NCI-H2081 (cell line): ENCODE data around the gene MICU2.
A peak's percentile ranks its signal among the peaks of the same experiment; 100 is the strongest.

ENCODE experiments used
- DNase-seq, 2 experiments: peaks; one replicate each; lab custom pipeline; 2025; lab: John Stamatoyannopoulos, UW

Gene MICU2, protein sequence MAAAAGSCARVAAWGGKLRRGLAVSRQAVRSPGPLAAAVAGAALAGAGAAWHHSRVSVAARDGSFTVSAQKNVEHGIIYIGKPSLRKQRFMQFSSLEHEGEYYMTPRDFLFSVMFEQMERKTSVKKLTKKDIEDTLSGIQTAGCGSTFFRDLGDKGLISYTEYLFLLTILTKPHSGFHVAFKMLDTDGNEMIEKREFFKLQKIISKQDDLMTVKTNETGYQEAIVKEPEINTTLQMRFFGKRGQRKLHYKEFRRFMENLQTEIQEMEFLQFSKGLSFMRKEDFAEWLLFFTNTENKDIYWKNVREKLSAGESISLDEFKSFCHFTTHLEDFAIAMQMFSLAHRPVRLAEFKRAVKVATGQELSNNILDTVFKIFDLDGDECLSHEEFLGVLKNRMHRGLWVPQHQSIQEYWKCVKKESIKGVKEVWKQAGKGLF

DNA sequence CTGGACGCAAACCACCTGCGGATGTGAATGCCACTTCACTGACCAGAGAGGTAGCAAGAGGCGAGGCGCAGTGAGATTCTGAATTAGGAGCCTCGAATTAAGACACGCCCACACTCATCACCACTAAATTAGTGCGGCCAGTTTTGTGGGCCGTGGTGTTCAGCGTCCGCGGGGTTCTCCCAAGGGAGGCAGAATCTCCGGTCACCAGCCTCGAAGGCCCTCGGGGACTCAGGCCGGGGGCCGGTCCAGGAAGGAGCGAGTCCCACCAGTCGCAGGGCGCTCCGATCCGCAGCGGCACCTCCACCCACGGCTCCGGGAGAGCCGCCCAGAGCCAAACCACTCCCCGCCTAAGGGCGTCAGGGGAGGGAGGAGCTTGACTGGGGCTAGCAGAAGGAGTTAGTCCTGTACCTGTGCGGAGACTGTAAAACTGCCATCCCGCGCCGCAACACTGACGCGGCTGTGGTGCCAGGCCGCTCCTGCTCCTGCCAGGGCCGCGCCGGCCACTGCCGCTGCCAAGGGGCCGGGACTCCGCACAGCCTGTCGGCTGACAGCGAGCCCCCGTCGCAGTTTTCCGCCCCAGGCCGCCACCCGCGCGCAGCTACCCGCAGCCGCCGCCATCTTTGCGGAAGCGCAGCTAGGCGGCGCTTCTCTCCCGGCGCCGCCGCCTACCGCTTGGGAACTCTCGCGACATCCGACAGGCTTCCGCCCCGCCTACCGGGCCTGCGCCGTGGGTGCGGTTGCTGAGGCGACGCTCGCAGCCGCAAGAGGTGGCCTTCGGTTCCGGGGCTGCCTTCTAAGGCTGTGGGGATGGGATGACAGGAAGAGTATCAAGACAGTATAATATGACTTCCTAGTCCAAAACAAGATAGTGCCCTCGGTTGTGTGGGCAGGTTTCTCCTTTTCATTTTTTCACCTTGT is at the start of gene MICU2:
TSS of gene MICU2 (minus strand) at position 640 of the 918 bp plus-strand sequence. CDS start at position 618, 22 bp downstream.
- peak; percentile 88 to 89 for DNase-seq

DNA sequence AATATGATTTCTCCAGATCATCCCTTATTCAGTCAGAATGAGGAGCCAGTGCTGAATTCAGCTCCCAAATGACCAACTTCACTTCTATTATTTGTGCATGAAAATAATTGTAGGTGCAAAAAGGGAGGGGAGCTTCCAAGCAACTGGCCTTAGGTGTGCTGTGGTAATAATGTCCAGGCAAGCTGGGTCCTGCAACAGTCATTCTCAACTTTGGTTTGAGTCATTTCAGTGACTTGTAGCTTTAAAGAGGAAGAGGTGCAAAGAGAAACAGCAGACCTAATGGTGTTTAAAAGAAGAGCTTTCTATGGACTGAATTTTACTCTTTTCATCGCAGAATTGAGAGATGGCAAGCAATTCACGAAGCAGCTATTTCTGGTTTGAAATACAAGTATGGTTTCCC is 37.7 kb upstream of the MICU2 start:
- no peak for DNase-seq

DNA sequence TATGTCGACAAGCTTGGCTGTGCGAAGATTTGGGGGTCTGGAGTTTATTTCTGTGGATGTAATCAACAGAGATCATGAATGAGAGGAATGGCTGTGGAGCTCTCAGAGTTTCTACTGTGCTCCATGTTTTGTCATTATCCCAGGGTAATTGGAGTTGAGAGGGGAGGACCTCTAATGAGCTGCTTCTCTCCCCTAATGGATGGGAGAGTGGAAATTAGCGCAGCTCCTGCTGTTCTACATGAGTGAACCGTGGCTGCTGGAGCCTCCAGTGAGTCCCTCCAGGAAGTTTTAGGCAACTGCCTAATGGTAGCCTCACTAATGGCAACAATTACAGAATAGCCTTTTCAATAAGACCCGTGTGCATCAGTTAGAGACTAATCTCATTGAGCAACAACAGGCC is 35.6 kb upstream of the MICU2 start:
- DNase-seq: peak in 1 of 2 experiments; percentile 67

DNA sequence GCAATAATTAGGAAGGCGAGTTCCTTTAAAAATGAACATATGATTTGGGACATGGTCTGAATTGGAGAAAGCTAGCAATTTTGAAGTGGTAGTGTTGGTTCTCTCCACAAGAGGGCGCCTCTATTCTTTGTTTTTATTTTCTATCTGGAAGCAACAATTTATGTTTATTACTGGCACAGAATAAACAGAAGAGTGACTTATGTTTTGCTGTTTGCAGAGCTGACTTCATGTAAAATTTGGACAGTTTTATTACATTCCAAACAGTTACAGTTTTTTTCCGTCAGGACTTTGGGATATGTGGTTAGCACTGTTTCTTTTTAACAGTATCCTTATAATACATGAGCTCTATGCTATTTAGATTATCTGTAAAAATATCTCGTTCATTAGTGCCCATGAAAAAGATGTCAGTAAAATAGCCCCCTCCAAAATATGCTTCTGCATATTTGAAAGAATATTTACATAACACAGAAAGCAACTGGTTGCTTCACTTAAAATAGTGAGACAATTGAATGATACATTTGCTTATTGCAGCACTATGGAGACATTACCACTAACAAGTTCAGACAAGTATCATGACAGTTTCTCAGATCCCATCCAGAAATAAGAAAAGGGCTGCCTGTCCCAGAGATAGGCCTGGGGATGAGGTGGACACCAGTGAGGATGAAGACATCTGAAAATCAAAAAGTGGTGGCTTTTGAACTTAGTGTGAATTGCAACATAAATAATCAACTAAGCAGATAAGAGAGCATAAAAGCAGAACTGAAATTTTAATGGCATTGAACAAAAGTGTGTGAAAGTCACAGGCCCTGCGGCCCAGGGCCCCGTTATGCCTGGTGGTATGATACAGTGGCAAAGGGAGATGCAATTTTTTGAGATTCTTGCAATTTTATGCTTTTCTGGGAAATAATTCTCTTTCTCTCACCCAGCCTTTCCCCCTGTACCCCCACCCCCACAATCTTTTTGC is 34.6 kb upstream of the MICU2 start:
- peak in 1 of 2 experiments; percentile 23 for DNase-seq

DNA sequence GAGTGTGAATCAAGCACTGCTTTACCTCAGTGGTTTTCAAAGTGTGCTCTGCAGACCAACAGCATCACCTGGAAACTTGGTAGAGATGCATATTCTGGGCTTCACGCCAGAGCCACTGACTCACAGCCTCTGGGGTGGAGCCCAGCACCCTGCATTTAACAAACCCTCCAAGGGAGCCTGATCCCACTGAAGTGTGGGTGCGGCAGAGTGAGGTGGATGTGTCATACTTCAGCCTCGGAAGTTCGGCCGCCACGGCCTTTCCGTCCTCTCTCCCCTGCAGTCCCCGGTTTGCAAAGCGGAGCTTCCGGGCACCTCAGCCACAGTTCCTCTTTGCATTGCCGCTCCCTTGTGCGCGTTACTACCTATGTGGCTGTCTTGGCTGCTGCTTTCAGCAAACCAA is 33.3 kb upstream of the MICU2 start:
- DNase-seq: peak; percentile 11 to 79

DNA sequence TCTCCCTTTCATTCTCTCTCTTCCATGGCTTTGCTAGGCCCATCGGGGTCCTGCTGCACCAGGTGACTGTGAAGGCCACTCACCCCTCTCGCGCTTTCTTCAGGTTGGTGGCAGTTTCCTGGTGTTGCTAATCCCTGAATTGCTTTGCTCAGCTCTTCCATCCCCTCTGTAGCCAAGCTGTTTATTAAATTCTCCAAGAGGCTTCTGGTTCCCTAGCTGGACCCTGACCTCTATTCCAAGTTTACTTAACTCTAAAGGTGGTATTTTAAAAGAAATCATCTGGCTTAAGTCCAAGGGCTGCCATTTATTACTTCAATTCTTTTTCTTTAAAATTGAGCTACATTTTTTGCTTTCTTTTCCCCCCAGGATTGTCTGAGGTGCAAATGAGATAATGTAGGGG is 32.7 kb upstream of the MICU2 start:
- peak in 1 of 2 experiments; percentile 24 for DNase-seq

DNA sequence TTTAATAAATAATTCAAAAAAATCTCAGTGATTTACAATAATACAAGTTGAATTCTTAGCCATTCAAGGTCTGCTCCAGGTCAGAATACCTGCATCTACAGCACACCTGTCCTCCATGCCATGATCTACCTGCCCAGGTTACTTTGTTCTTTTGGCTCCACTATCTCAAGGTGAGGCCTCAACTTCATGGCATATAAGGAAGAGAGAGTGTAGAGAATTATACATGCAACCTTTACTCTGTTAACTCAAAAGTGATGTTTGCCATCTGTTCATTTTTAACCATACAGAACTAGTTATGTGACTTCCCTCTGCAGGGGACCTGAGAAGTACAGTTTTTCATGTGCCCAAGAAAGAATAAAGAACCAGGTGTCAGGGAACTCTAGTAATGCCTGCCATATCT is 28.2 kb upstream of the MICU2 start:
- no peak for DNase-seq

DNA sequence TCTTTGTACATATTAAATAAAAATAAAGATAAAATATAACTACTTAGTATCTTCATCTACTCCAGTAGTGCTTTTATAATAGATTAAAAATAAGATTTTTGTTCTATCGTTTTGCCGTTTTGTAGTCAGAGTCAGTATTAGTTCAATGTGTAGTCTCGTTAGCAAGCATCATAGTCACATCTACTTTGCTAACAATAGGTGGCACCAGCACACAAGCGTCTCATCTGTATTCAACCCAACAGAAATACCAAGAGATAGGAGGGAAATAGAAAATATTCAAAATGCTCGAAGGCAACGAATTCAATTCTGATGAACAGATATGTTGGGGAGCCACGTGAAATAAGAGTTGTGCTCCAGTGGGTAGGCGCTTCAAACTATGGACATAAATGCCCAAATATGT is 21.4 kb upstream of the MICU2 start:
- DNase-seq: peak; percentile 20 to 36

DNA sequence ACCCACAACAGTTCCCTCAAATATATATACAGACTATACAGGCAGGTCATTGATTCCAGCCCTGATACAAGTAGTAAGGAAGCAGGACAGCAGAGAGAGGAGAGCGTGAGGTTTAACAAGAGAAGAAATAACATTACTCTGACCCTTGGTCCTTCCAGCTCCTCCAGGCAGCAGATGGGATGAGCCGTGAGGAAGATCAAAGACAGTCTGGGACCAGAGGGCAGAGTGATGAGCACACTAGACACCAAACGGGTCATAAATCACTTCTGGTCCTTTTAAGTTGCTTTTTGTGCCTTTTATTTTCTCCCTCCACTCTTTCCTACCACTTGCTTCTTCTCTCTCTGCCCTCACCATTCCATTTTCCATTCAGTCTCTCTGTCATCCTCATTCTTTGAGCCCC is 16.9 kb upstream of the MICU2 start:
- no peak for DNase-seq

DNA sequence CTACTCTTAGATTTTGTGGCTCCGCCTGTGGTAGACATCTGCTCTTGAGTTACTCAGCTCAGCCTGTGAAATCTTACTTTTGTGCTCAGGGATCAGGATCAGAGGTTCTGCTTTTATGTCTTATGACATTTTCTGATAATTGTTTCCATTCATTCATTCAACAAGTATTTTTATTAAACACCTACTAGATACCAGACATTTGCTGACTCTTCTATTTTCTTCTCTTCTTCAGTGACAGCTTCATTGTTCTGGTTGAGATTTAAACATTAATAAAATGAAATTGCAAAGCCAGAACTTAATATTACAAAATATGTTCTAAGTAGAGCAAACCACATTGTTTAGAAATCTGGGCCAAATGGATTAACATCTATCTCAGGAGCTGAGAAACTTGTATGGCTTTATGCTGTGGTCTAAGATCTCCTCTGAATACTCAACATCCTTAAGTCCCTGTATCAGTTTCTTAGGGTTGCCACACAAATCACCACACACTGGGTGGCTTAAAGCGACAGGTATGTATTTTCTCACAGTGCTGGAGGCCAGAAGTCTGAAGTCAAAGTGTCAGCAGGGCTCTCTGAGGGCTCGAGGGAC is 15.8 kb upstream of the MICU2 start:
- no peak for DNase-seq

DNA sequence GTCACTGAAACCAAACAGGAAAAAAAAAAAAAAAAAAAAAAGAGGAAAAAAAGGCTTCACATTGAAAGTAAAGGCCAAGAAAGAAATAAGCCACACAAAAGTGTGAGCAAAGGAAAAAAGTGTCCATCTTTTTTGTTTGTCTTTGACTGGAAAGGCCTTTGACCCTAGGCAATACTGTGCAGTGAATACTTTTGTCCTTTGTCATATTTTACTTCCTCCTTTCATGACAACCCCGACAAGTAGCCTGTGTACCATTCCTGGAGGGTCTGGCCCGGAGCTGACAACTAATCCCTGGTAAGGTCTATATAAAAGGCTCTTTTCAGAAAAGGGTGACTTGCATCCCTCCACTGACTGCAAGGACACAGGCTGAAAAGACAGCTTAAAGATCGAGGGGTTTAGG is 12.9 kb upstream of the MICU2 start:
- no peak for DNase-seq

DNA sequence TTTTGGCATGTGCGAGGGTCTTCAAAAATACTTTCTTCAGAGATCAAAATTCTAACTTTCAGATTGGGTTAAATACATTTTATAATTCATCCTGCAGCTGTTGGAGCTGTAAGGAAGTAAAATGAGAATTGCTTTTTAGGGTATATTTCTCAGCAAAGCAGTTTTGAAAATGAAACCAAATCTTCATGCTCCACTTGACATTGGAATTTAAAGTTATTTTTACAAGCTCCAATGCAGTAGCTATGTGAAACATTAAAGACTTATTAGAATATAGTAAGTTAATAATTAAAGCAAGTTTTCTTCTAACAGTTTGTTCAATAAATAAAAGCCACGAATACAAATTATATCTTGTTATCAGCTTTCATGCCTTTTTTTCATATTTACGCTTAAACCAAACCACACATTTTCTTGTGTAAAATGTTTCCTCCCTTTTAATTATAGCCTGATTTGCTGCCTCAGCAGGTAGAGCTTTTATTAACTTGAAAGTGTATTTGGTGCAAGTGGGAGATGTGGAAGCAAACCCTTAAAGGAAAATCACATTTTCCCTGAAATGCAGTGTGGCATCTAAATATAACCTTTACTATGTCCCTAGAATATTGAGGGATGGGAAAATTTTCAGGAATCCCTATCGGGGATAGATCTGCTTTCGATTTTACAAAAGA is 12.4 kb upstream of the MICU2 start:
- no peak for DNase-seq

DNA sequence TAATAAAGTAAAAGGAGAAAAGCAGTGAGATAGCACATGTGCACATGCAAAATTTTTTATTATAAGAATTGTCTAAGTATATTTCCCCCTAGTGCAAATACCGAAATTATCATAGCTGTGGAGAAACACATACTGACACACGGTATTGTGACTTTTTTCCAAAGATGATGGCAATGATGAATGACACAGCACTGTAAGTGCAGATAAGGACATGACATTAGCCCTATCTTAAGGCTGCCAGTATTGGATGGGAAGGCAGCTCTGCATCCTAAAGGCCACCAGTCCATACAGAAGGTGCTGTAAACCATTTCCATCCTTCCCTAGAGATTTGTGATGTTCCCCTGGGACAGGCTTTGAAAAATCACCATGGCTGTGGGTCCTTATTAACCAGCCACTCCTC is 11.5 kb upstream of the MICU2 start:
- DNase-seq: no peak

DNA sequence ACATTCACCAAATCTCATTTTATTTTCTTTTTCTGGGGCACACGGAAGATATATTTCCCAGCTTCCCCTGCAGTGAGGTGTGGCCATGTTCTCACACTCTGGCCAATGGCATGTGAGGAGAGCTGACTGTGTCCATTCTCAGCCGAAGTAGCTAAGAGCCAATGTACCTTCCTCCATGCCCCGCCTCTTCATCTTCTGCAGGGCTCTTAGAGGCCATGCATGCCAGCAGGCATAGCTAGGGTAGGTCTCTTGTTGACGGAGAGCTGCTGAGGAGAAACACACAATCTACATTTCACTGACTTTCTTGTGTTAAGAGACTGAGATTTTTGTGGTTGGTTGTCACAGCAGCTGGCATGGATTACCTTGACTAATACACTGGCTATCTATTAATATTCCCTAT is 9.8 kb upstream of the MICU2 start:
- no peak for DNase-seq

DNA sequence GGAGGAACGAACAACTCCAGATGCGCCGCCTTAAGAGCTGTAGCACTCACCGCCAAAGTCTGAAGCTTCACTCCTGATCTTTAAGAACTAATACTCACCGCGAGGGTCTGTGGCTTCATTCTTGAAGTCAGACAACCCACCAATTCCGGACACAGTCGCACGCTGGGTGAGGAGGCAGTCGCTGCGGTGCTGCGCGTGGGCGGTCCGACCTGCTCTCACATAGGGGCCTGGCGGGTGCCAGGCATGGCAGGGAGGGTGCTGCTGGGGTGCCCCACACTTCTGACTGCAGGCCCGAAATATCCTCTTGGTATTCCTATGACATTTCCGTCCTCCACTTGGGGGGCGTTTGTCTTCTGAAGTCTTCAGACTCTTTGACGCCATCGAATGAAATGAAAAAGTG is 7.4 kb upstream of the MICU2 start:
- no peak for DNase-seq

DNA sequence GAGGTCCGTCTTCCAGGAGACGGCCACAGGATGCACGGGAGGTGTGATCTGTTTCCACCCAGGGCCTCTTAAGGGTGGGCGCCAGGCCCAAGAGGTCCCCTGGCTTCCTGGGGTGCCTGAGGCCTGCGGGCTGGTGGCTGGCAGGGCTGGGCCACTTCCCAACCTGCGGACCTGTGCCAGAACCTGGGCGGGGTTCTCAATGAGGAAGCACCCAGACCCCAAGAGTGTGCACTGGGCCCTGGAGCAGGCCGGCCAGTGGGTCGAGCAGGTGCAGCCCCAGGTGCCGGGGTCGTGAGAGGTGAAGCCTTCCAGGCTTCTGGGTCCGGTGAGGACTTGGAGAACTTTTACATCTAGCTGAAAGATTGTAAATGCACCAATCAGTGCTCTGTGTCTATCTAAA is 6.7 kb upstream of the MICU2 start:
- DNase-seq: no peak

DNA sequence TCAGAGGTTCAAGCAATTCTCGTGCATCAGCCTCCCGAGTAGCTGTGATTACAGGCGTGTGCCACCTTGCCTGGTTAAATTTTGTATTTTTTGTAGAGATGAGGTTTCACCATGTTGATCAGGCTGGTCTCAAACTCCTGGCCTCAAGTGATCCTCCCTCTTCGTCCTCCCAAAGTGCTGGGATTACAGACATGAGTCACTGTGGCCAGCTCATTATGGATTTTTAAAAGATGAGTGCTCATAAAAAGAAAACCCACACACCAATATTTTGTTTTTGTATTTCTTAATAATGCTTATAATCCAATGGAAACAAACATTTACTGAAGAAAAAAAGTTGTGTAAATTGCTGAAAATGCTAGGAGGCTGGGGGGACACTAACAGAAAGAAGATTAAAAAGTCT is 5.0 kb upstream of the MICU2 start:
- no peak for DNase-seq

DNA sequence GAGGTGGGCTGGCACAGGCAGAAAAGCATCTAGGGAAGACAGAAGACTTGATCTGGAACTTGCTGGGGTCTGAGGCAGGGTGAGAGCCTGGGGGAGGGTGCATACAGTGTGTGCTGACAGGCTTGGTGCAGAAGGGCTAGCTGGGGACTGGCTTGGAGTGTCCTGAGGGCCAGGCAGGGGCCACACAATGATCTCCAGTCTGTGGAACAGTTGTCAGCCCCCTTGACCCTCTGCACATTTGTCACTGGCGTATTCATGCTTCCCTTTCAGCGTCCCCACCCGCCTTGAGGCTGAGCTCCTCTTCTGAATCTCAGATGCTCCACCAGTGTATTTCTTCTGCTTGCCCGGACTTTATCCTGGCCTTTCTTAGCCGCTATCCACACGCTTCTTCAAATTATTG is 2.8 kb upstream of the MICU2 start:
- DNase-seq: no peak

DNA sequence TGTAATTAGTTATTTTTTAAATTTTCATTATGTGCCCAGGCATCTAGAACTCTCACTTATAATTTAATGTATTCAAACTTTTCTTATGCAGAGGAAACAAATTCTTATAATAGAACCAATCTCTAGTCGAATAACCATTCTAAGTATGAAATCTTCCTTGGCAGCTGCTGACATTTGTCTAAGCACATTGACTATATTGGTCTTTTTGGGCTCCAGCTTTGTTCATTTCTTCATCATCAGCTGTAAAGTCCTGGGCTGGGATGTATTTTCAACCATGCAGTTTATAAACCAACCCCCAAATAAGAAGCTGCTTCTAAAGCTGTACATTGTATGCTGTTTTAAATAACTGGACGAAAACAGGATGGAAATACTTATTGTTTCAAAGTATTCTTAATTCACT is 2.3 kb upstream of the MICU2 start:
- DNase-seq: no peak

DNA sequence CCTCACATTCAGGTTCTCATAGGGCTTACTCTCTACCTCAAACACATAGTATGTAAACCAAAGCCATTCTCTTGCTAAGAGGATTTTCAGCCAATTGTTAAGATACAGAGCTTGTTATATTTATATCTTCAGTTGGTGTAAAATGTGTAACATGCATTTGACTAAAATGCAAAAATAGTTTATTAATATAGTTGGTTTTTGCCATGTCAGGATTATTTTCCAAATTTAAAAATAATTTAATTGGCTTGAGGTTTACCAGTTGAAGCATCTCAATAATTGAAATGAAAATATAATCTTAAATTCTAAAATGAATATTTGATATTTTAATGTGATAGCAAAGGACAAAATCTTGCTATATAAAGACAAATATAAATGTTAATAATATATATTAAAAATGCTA is 7.2 kb downstream of the MICU2 start:
- DNase-seq: no peak

DNA sequence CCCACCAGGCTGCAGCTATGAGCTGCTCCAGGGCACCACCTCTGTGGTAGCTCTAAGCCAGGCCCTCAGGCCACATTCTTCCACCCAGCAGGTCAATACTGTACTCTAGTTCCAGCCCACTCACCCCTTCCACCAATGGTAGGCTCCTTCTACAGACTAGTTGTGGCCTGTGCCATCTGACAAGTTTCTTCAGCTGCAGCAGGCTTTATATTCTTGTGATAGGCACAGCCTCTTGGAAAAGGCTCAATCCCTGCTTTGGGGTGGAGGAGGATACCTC is 8.5 kb downstream of the MICU2 start:
- DNase-seq: no peak
